HepG2 (cell line): ENCODE data around the gene SLC25A10. TPM values are rescaled to one million over a fixed set of nuclear protein-coding genes. Genes with fewer than 3 reads are reported as not detected.

Experiments used
- AHR ChIP-seq: IDR thresholded peaks from 2 replicates; pipeline ENCODE4 v1.6.1; 2018; ENCODE audit warnings: missing genetic modification reagents, missing compliant biosample characterization
- JUNB ChIP-seq: sonication (generic); formaldehyde crosslinking; IDR thresholded peaks from 2 replicates; pipeline ENCODE4 v1.8.0; 2022; ENCODE audit warnings: missing genetic modification reagents, mild to moderate bottlenecking, borderline replicate concordance
- KDM5A ChIP-seq: fragments of 200-600 bp; sonication (generic); IDR thresholded peaks from 2 replicates; pipeline ENCODE4 v1.7.0; 2018; ENCODE audit warnings: antibody characterized with exemption, mild to moderate bottlenecking, low read length, borderline replicate concordance
- NFKBIZ ChIP-seq: IDR thresholded peaks from 2 replicates; pipeline ENCODE4 v1.6.1; 2018; ENCODE audit warnings: missing genetic modification reagents, missing compliant biosample characterization
- PAWR ChIP-seq: sonication (generic); formaldehyde crosslinking; IDR thresholded peaks from 2 replicates; pipeline ENCODE4 v1.4.0; 2020; ENCODE audit warnings: missing genetic modification reagents, mild to moderate bottlenecking, borderline replicate concordance
- TARDBP ChIP-seq: sonication (generic); formaldehyde crosslinking; IDR thresholded peaks from 2 replicates; pipeline ENCODE4 v1.8.0; 2022; ENCODE audit warnings: mild to moderate bottlenecking, missing genetic modification reagents
- TFDP1 ChIP-seq: IDR thresholded peaks from 2 replicates; pipeline ENCODE4 v1.6.1; 2016; ENCODE audit warnings: missing compliant biosample characterization, missing genetic modification reagents, borderline replicate concordance
- ZBTB2 ChIP-seq: sonication (generic); formaldehyde crosslinking; IDR thresholded peaks from 2 replicates; pipeline ENCODE4 v1.8.0; 2022; ENCODE audit warnings: low read depth, missing genetic modification reagents
- ZFP82 ChIP-seq: sonication (generic); formaldehyde crosslinking; IDR thresholded peaks from 2 replicates; pipeline ENCODE4 v1.5.1; 2020; ENCODE audit warnings: mild to moderate bottlenecking, missing genetic modification reagents, borderline replicate concordance
- ZHX1 ChIP-seq: sonication (generic); formaldehyde crosslinking; IDR thresholded peaks from 2 replicates; pipeline ENCODE4 v1.8.1; 2022; ENCODE audit warnings: low read depth, mild to moderate bottlenecking, missing genetic modification reagents
- ZNF430 ChIP-seq: sonication (generic); formaldehyde crosslinking; IDR thresholded peaks from 2 replicates; pipeline ENCODE4 v1.9.0; 2021; ENCODE audit warnings: mild to moderate bottlenecking, missing genetic modification reagents
- ZNF75D ChIP-seq: sonication (generic); formaldehyde crosslinking; IDR thresholded peaks from 2 replicates; pipeline ENCODE4 v1.8.1; 2023; ENCODE audit warnings: missing genetic modification reagents, mild to moderate bottlenecking, borderline replicate concordance
- polyA plus RNA-seq, 8 experiments: library from polyadenylated mRNA; depleted of rRNA in 3 of 8; stranded (reverse) in 7 of 8; unstranded in 1 of 8; fragments of >200 nt; fragmentation: Illumina TruSeq in 4 of 8; extraction: Trizol in 4 of 8; gene quantifications; 2 replicates each; pipeline versions ENCODE4 v1.2.1 to v1.2.3, GENCODE V29; 2011 to 2016; ENCODE audit warnings: low read depth in 4 of 8, missing spikeins in 1 of 8, mixed read lengths in 1 of 8; ENCODE audit not compliant: insufficient read depth in 1 of 8
- total RNA-seq, 5 experiments: library from RNA; depleted of rRNA; stranded (reverse); fragments of >200 nt; fragmentation: Illumina TruSeq; extraction: Trizol; gene quantifications; 2 replicates each; pipeline ENCODE4 v1.2.3, GENCODE V29; 2016; ENCODE audit warnings: low read depth in 1 of 5
- TF ChIP-seq, protein P1 (sequence below): sonication (generic); formaldehyde crosslinking; IDR thresholded peaks from 2 replicates; pipeline ENCODE4 v1.4.0; 2020; ENCODE audit warnings: mild to moderate bottlenecking, low read depth, missing genetic modification reagents
- TF ChIP-seq, protein P2 (sequence below): IDR thresholded peaks from 2 replicates; pipeline ENCODE4 v1.6.1; 2012; ENCODE audit warnings: low read length, improper control_type of control experiment
- TF ChIP-seq, protein P3 (sequence below): sonication (generic); formaldehyde crosslinking; IDR thresholded peaks from 2 replicates; pipeline ENCODE4 v1.4.0; 2020; ENCODE audit warnings: missing genetic modification reagents, borderline replicate concordance

Gene SLC25A10
- total and polyA plus RNA-seq, 2 of the 13 experiments (the other 11 are each of a cell fraction or from before 2014, with no cell fraction given): 46.5 to 140 TPM

DNA sequence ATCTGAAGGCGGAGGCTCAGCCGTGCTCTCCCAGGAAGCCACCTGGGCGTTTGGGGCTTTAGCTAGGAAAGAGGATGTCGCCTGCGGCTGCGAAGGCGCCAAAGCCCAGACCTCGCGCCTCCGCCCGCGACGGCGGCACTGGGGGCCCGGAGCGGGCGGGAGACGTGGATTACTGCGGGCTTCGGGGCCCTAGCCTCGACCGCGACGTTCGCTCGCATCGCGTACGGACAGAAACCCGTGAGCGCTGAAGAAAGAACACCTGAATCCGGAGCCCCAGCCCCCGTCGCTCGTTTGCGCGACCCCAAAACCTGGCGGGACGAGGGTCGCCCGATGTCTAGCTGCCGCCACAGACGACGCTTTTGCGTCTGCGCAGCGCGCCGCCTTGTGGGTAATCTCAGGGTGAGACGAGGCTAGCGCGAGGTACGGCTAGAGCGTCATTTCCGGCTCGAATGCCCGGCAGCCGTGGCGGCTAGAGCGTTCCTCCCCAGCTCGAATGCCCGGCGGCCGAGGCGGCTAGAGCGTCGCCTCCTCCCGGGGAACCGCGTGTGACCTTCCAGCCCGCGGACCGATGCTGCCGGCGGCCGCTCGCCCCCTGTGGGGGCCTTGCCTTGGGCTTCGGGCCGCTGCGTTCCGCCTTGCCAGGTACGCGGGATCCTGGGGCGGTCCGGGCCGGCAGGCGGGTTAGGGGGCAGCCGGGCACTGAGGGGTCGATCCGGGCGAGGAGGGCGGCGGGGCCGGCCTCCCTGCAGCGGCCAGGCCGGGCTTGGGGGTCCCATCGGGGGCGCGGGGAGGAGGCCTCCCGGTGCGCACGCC lies 8.9 kb upstream of the SLC25A10 start, which contains the start of gene MRPL12 (continued):
- TF ChIP-seq TARDBP (CRISPR knock-in tag) (peak; percentile 96), KDM5A (peak; percentile 89), TFDP1 (CRISPR knock-in tag) (peak; percentile 90), AHR (CRISPR knock-in tag) (peak; percentile 91), JUNB (CRISPR knock-in tag) (0 out of 2 replicates have a peak, but pooled peaks have one; percentile 27), ZNF75D (CRISPR knock-in tag) (no peak), ZFP82 (CRISPR knock-in tag) (peak; percentile 98), NFKBIZ (CRISPR knock-in tag) (peak; percentile 76; the same call in 1 of the 2 replicates), PAWR (CRISPR knock-in tag) (no peak), ZNF430 (peak; percentile 85; the same call in 1 of the 2 replicates), ZHX1 (CRISPR knock-in tag) (peak; percentile 92), ZBTB2 (CRISPR knock-in tag) (peak; percentile 97)
- TF ChIP-seq, protein P1, sequence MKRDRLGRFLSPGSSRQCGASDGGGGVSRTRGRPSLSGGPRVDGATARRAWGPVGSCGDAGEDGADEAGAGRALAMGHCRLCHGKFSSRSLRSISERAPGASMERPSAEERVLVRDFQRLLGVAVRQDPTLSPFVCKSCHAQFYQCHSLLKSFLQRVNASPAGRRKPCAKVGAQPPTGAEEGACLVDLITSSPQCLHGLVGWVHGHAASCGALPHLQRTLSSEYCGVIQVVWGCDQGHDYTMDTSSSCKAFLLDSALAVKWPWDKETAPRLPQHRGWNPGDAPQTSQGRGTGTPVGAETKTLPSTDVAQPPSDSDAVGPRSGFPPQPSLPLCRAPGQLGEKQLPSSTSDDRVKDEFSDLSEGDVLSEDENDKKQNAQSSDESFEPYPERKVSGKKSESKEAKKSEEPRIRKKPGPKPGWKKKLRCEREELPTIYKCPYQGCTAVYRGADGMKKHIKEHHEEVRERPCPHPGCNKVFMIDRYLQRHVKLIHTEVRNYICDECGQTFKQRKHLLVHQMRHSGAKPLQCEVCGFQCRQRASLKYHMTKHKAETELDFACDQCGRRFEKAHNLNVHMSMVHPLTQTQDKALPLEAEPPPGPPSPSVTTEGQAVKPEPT: no peak
- TF ChIP-seq, protein P2, sequence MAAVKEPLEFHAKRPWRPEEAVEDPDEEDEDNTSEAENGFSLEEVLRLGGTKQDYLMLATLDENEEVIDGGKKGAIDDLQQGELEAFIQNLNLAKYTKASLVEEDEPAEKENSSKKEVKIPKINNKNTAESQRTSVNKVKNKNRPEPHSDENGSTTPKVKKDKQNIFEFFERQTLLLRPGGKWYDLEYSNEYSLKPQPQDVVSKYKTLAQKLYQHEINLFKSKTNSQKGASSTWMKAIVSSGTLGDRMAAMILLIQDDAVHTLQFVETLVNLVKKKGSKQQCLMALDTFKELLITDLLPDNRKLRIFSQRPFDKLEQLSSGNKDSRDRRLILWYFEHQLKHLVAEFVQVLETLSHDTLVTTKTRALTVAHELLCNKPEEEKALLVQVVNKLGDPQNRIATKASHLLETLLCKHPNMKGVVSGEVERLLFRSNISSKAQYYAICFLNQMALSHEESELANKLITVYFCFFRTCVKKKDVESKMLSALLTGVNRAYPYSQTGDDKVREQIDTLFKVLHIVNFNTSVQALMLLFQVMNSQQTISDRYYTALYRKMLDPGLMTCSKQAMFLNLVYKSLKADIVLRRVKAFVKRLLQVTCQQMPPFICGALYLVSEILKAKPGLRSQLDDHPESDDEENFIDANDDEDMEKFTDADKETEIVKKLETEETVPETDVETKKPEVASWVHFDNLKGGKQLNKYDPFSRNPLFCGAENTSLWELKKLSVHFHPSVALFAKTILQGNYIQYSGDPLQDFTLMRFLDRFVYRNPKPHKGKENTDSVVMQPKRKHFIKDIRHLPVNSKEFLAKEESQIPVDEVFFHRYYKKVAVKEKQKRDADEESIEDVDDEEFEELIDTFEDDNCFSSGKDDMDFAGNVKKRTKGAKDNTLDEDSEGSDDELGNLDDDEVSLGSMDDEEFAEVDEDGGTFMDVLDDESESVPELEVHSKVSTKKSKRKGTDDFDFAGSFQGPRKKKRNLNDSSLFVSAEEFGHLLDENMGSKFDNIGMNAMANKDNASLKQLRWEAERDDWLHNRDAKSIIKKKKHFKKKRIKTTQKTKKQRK: no peak
- TF ChIP-seq, protein P3, sequence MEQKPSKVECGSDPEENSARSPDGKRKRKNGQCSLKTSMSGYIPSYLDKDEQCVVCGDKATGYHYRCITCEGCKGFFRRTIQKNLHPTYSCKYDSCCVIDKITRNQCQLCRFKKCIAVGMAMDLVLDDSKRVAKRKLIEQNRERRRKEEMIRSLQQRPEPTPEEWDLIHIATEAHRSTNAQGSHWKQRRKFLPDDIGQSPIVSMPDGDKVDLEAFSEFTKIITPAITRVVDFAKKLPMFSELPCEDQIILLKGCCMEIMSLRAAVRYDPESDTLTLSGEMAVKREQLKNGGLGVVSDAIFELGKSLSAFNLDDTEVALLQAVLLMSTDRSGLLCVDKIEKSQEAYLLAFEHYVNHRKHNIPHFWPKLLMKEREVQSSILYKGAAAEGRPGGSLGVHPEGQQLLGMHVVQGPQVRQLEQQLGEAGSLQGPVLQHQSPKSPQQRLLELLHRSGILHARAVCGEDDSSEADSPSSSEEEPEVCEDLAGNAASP (CRISPR knock-in tag): peak; percentile 91; the same call in 1 of the 2 replicates
